SK-N-SH treated with all-trans-retinoic acid at 6 μM for 48 hours (cell line): ENCODE measurements around the gene PERM1.

Experiments used
- ATAC-seq: fragments of 200-7000 bp; cut with Tn5 transposase; 3 replicates; pipeline ENCODE4 v1.9.1; 2020; ENCODE audit warnings: mild to moderate bottlenecking, moderate library complexity
- BACH2 ChIP-seq: fragments of 250-450 bp; sonication (Bioruptor Pico); IDR thresholded peaks from 2 replicates; pipeline ENCODE4 v1.9.0; 2021; ENCODE audit warnings: mild to moderate bottlenecking, borderline replicate concordance
- CREB5 ChIP-seq: fragments of 250-450 bp; sonication (Bioruptor Pico); IDR thresholded peaks from 2 replicates; pipeline ENCODE4 v1.5.1; 2020; ENCODE audit warnings: low read depth, mild to moderate bottlenecking, moderate library complexity
- CSDC2 ChIP-seq: fragments of 250-450 bp; sonication (Bioruptor Pico); IDR thresholded peaks from 2 replicates; pipeline ENCODE4 v1.5.0; 2020; ENCODE audit warnings: mild to moderate bottlenecking, moderate library complexity
- ESRRG ChIP-seq: fragments of 250-450 bp; sonication (Bioruptor Pico); IDR thresholded peaks from 2 replicates; pipeline ENCODE4 v1.6.1; 2021; ENCODE audit warnings: mild to moderate bottlenecking
- GLIS3 ChIP-seq: fragments of 250-450 bp; sonication (Bioruptor Pico); IDR thresholded peaks from 2 replicates; pipeline ENCODE4 v1.5.0; 2020; ENCODE audit warnings: mild to moderate bottlenecking, moderate library complexity
- ISL1 ChIP-seq: fragments of 250-450 bp; sonication (Bioruptor Pico); IDR thresholded peaks from 2 replicates; pipeline ENCODE4 v2.1.2; 2022; ENCODE audit warnings: mild to moderate bottlenecking, moderate library complexity
- OSR1 ChIP-seq: fragments of 250-450 bp; sonication (Bioruptor Pico); IDR thresholded peaks from 2 replicates; pipeline ENCODE4 v1.8.0; 2022; ENCODE audit warnings: moderate library complexity, mild to moderate bottlenecking, inconsistent platforms
- PPARA ChIP-seq: fragments of 250-450 bp; sonication (Bioruptor Pico); IDR thresholded peaks from 2 replicates; pipeline ENCODE4 v1.5.0; 2020; ENCODE audit warnings: mild to moderate bottlenecking, borderline replicate concordance
- RARB ChIP-seq: fragments of 250-450 bp; sonication (Bioruptor Pico); IDR thresholded peaks from 2 replicates; pipeline ENCODE4 v1.8.0; 2021; ENCODE audit warnings: mild to moderate bottlenecking, moderate library complexity
- TOX ChIP-seq: fragments of 250-450 bp; sonication (Bioruptor Pico); IDR thresholded peaks from 2 replicates; pipeline ENCODE4 v1.8.0; 2021; ENCODE audit warnings: mild to moderate bottlenecking, moderate library complexity, borderline replicate concordance
- TSHZ2 ChIP-seq: fragments of 250-450 bp; sonication (Bioruptor Pico); IDR thresholded peaks from 2 replicates; pipeline ENCODE4 v1.5.0; 2020; ENCODE audit warnings: mild to moderate bottlenecking, moderate library complexity
- ZC3H10 ChIP-seq: fragments of 250-450 bp; sonication (Bioruptor Pico); IDR thresholded peaks from 2 replicates; pipeline ENCODE4 v1.5.1; 2021; ENCODE audit warnings: mild to moderate bottlenecking, moderate library complexity
- ZFP3 ChIP-seq: fragments of 250-450 bp; sonication (Bioruptor Pico); IDR thresholded peaks from 2 replicates; pipeline ENCODE4 v1.5.0; 2020; ENCODE audit warnings: mild to moderate bottlenecking, moderate library complexity
- ZFP30 ChIP-seq: fragments of 450-650 bp; formaldehyde crosslinking; IDR thresholded peaks from 2 replicates; pipeline ENCODE4 v1.5.0; 2022; ENCODE audit warnings: mild to moderate bottlenecking, moderate library complexity
- ZNF8 ChIP-seq: fragments of 450-650 bp; formaldehyde crosslinking; IDR thresholded peaks from 2 replicates; pipeline ENCODE4 v1.5.0; 2020; ENCODE audit warnings: mild to moderate bottlenecking, moderate library complexity
- TF ChIP-seq, protein P1 (sequence below): fragments of 250-450 bp; sonication (Bioruptor Pico); IDR thresholded peaks from 2 replicates; pipeline ENCODE4 v1.5.1; 2021; ENCODE audit warnings: mild to moderate bottlenecking, moderate library complexity
- TF ChIP-seq, protein P2 (sequence below): fragments of 250-450 bp; sonication (Bioruptor Pico); IDR thresholded peaks from 2 replicates; pipeline ENCODE4 v1.8.0; 2020; ENCODE audit warnings: mild to moderate bottlenecking, moderate library complexity, borderline replicate concordance

The PERM1 gene

DNA sequence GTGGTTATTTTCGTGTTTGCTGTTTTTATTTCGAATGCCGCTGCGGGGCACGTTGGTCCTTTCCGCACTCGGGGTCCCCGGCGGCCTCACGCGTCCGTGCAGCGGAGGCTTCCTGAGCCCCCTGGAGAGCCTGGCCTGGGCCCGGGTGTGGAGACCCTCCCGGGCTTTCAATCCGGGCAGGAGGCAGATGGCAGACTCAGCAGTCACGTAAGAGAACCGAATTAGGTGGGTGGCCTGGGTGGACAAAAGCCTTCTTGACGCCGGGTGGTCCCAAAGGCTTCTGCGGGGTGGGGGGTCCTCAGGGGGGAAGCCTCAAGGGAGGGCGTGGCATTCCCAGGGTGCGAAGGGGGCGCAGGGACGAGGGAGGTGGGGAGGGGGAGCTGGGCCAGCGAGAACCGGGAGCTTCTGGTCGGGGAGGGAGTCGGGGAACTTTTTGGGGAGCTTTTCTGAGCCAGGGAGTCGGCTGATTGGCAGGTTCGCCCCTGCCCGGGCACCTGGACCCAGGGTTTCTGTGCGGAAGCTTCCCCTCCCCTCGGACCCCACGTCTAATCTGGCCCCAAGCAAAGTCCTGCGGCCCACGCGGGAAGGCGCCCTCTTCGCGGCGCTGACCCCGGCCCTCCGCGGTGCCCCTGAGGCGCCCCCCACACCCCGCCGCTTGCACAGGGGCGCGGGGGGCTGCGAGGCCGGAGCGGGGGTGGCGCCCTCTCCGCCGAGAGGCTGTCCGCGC, 19.3 kb upstream of the PERM1 start:
- no peak for TF ChIP-seq BACH2 (CRISPR knock-in tag)
- TF ChIP-seq ISL1 (CRISPR knock-in tag), result no peak
- no peak for TF ChIP-seq ESRRG (CRISPR knock-in tag)
- no peak for TF ChIP-seq CSDC2 (CRISPR knock-in tag)
- no peak for TF ChIP-seq TOX
- no peak for TF ChIP-seq PPARA (CRISPR knock-in tag)
- TF ChIP-seq OSR1 (CRISPR knock-in tag), result no peak
- TF ChIP-seq, protein P1, sequence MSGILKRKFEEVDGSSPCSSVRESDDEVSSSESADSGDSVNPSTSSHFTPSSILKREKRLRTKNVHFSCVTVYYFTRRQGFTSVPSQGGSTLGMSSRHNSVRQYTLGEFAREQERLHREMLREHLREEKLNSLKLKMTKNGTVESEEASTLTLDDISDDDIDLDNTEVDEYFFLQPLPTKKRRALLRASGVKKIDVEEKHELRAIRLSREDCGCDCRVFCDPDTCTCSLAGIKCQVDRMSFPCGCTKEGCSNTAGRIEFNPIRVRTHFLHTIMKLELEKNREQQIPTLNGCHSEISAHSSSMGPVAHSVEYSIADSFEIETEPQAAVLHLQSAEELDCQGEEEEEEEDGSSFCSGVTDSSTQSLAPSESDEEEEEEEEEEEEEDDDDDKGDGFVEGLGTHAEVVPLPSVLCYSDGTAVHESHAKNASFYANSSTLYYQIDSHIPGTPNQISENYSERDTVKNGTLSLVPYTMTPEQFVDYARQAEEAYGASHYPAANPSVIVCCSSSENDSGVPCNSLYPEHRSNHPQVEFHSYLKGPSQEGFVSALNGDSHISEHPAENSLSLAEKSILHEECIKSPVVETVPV (CRISPR knock-in tag), result no peak
- TF ChIP-seq, protein P2, sequence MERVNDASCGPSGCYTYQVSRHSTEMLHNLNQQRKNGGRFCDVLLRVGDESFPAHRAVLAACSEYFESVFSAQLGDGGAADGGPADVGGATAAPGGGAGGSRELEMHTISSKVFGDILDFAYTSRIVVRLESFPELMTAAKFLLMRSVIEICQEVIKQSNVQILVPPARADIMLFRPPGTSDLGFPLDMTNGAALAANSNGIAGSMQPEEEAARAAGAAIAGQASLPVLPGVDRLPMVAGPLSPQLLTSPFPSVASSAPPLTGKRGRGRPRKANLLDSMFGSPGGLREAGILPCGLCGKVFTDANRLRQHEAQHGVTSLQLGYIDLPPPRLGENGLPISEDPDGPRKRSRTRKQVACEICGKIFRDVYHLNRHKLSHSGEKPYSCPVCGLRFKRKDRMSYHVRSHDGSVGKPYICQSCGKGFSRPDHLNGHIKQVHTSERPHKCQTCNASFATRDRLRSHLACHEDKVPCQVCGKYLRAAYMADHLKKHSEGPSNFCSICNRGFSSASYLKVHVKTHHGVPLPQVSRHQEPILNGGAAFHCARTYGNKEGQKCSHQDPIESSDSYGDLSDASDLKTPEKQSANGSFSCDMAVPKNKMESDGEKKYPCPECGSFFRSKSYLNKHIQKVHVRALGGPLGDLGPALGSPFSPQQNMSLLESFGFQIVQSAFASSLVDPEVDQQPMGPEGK (CRISPR knock-in tag), result no peak
- TF ChIP-seq ZC3H10 (CRISPR knock-in tag), result no peak
- TF ChIP-seq ZNF8 (CRISPR knock-in tag), result no peak
- ATAC-seq, result no peak

DNA sequence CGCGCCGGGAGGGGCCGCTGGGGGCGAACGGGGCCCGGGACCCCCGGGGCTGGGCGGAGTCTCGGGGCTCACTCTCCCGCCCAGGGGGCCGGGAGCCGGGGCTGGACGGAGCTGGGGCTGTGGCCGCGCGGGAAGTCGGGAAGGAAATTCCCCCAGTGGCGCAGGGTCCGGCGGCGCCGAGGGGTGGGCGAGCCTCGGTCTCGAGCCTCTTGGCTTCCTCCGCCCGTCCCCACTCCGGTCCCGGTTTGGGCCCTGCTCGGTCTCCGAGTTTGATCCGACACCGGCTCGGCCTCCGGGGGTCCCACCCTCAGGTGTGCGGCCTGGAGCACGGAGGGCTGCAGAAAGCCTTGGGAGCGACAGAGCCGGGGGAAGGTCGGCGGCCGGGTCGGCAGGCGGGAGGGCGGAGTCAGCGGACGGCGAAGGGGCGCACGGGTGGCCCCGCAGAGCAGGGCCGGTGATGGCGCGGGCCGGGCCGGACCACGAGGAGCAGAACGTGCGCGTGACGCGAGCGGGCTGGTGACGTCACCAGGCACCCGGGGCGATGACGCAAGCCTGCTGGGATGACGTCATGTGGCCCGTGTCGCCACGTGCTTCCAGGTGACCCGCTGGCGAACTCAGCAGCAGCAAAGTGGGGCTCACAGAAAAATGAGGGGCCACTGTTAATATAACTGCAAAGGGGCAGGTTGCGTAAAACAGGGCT, 18.6 kb upstream of the PERM1 start:
- peak; percentile 71; the same call in 1 of the 2 replicates for TF ChIP-seq PPARA (CRISPR knock-in tag)
- TF ChIP-seq ZC3H10 (CRISPR knock-in tag), result peak; percentile 35; the same call in 1 of the 2 replicates
- TF ChIP-seq, protein P2 (CRISPR knock-in tag), result no peak
- TF ChIP-seq, protein P1 (CRISPR knock-in tag), result no peak
- TF ChIP-seq, all 23 proteins: peak for 2
- ATAC-seq, result peak; percentile 13

- ATAC-seq, result peak; percentile 29
- TF ChIP-seq GLIS3 (CRISPR knock-in tag) (no peak), ZFP30 (CRISPR knock-in tag) (no peak), ZFP3 (no peak), RARB (no peak), ZC3H10 (CRISPR knock-in tag) (no peak), ZNF8 (CRISPR knock-in tag) (no peak)
- TF ChIP-seq, protein P1 (CRISPR knock-in tag), result no peak
Measured at GRCh38 chr1:999725-1000356, 17.9 kb upstream of the PERM1 start, which contains the start of gene HES4. Gene HES4 (minus strand): TSS chr1:1000097. CDS start chr1:999973, 124 bp downstream.

DNA sequence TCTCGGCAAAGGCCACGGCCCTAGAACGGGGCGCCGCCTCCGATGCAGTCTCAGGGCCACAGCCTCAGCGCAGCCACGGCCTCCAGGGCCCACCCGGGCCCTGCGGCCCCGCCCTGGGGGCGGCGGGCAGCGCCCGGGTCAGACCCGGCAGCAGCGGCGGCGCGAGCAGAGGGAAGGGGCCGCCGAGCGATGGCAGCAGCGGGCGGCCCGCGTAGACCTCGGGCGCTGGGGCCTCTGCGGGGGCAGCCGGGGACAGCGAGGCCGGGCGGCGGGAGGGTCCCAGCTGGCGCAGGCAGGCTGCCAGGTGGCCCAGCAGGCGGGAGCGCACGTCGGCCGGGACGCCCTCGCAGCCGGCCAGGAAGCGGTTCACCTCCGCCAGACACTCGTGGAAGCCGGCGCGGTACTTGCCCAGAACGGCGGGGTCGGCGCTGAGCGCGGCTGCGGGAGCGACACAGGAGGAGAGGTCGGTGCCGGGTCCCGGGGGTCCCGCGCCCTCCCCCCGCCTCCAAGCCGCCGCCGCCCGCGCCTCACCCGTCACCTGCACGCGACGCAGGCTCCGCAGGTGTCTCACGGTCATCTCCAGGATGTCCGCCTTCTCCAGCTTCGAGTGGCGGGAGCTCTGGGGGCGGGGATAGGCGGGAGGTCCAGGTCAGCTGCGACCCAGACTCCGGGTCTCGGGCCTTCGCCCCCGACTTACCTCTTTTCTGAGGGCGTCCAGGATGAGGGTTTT, 17.3 kb upstream of the PERM1 start:
- ATAC-seq, result no peak
- TF ChIP-seq, protein P2 (CRISPR knock-in tag), result no peak
- no peak for TF ChIP-seq CREB5 (CRISPR knock-in tag)
- no peak for TF ChIP-seq TSHZ2 (CRISPR knock-in tag)
